HEK293 (cell line): ENCODE results near the gene SIK3.

Experiments
- GLIS1 ChIP-seq: fragments of 450-650 bp; formaldehyde crosslinking; IDR thresholded peaks from 2 replicates; pipeline ENCODE4 v1.5.1; 2016; ENCODE audit warnings: missing biosample characterization, missing genetic modification characterization
- KLF17 ChIP-seq: fragments of 450-650 bp; formaldehyde crosslinking; IDR thresholded peaks from 2 replicates; pipeline ENCODE4 v1.5.1; 2016; ENCODE audit warnings: missing biosample characterization, missing genetic modification characterization
- KLF8 ChIP-seq: fragments of 450-650 bp; formaldehyde crosslinking; IDR thresholded peaks from 2 replicates; pipeline ENCODE4 v1.5.1; 2016; ENCODE audit warnings: missing biosample characterization, missing genetic modification characterization
- SCRT2 ChIP-seq: fragments of 450-650 bp; formaldehyde crosslinking; IDR thresholded peaks from 2 replicates; pipeline ENCODE4 v1.5.1; 2016; ENCODE audit warnings: missing biosample characterization, missing genetic modification characterization
- ZBTB10 ChIP-seq: fragments of 450-650 bp; formaldehyde crosslinking; IDR thresholded peaks from 2 replicates; pipeline ENCODE4 v1.5.1; 2016; ENCODE audit warnings: missing biosample characterization, missing genetic modification characterization
- ZBTB48 ChIP-seq: fragments of 450-650 bp; formaldehyde crosslinking; IDR thresholded peaks from 2 replicates; pipeline ENCODE4 v1.5.1; 2016; ENCODE audit warnings: missing biosample characterization, missing genetic modification characterization
- ZBTB7A ChIP-seq: fragments of 450-650 bp; formaldehyde crosslinking; IDR thresholded peaks from 2 replicates; pipeline ENCODE4 v1.5.1; 2016; ENCODE audit warnings: low read depth, missing biosample characterization, missing genetic modification characterization
- ZNF132 ChIP-seq: fragments of 450-650 bp; formaldehyde crosslinking; IDR thresholded peaks from 2 replicates; pipeline ENCODE4 v1.5.1; 2017; ENCODE audit warnings: missing biosample characterization, missing genetic modification characterization, borderline replicate concordance
- ZNF169 ChIP-seq: fragments of 450-650 bp; formaldehyde crosslinking; IDR thresholded peaks from 2 replicates; pipeline ENCODE4 v1.5.1; 2016; ENCODE audit warnings: missing biosample characterization, missing genetic modification characterization
- ZNF214 ChIP-seq: fragments of 450-650 bp; formaldehyde crosslinking; IDR thresholded peaks from 2 replicates; pipeline ENCODE4 v1.5.1; 2017; ENCODE audit warnings: missing biosample characterization, mild to moderate bottlenecking, missing genetic modification characterization, borderline replicate concordance
- ZNF362 ChIP-seq: fragments of 450-650 bp; formaldehyde crosslinking; IDR thresholded peaks from 2 replicates; pipeline ENCODE4 v1.5.1; 2016; ENCODE audit warnings: missing biosample characterization, missing genetic modification characterization
- ZNF48 ChIP-seq: fragments of 450-650 bp; formaldehyde crosslinking; IDR thresholded peaks from 2 replicates; pipeline ENCODE4 v1.5.1; 2016; ENCODE audit warnings: missing biosample characterization, missing genetic modification characterization
- ZNF510 ChIP-seq: fragments of 450-650 bp; formaldehyde crosslinking; IDR thresholded peaks from 2 replicates; pipeline ENCODE4 v1.5.1; 2018; ENCODE audit warnings: mild to moderate bottlenecking, missing genetic modification characterization, missing biosample characterization; ENCODE audit not compliant: insufficient replicate concordance
- ZNF555 ChIP-seq: fragments of 450-650 bp; formaldehyde crosslinking; conservative IDR thresholded peaks from 2 replicates; pipeline ENCODE4 v1.5.1; 2017; ENCODE audit warnings: missing biosample characterization, mild to moderate bottlenecking, missing genetic modification characterization, inconsistent platforms
- ZNF596 ChIP-seq: fragments of 450-650 bp; IDR thresholded peaks from 2 replicates; pipeline ENCODE4 v1.5.0; 2018; ENCODE audit warnings: missing biosample characterization, mild to moderate bottlenecking, missing genetic modification characterization, moderate library complexity
- ZNF626 ChIP-seq: fragments of 450-650 bp; sonication (Bioruptor Pico); formaldehyde crosslinking; IDR thresholded peaks from 2 replicates; pipeline ENCODE4 v1.5.1; 2018; ENCODE audit warnings: missing biosample characterization, missing genetic modification characterization, inconsistent platforms
- ZNF701 ChIP-seq: fragments of 450-650 bp; formaldehyde crosslinking; IDR thresholded peaks from 2 replicates; pipeline ENCODE4 v1.5.1; 2016; ENCODE audit warnings: missing biosample characterization, missing genetic modification characterization
- ZNF776 ChIP-seq: fragments of 450-650 bp; formaldehyde crosslinking; IDR thresholded peaks from 2 replicates; pipeline ENCODE4 v1.5.0; 2017; ENCODE audit warnings: missing biosample characterization, missing genetic modification characterization, borderline replicate concordance
- TF ChIP-seq, protein P1 (sequence below): fragments of 450-650 bp; formaldehyde crosslinking; IDR thresholded peaks from 2 replicates; pipeline ENCODE4 v1.5.1; 2016; ENCODE audit warnings: missing biosample characterization, missing genetic modification characterization
- TF ChIP-seq, protein P2 (sequence below): fragments of 450-650 bp; formaldehyde crosslinking; IDR thresholded peaks from 2 replicates; pipeline ENCODE4 v1.5.1; 2017; ENCODE audit warnings: missing biosample characterization, mild to moderate bottlenecking, missing genetic modification characterization, moderate library complexity
- TF ChIP-seq, protein P3 (sequence below): fragments of 450-650 bp; formaldehyde crosslinking; optimal IDR thresholded peaks from 2 replicates; pipeline ENCODE3; 2016; ENCODE audit warnings: missing biosample characterization, mild to moderate bottlenecking, missing genetic modification characterization
- TF ChIP-seq, protein P4 (sequence below): fragments of 450-650 bp; formaldehyde crosslinking; IDR thresholded peaks from 2 replicates; pipeline ENCODE4 v1.5.1; 2016; ENCODE audit warnings: missing biosample characterization, missing genetic modification characterization, borderline replicate concordance
- TF ChIP-seq, protein P5 (sequence below): fragments of 450-650 bp; formaldehyde crosslinking; IDR thresholded peaks from 2 replicates; pipeline ENCODE4 v1.5.1; 2016; ENCODE audit warnings: missing biosample characterization, missing genetic modification characterization

The SIK3 gene

GRCh38 chr11:117144477-117145392 lies 46.5 kb upstream of the SIK3 start (continued):
- TF ChIP-seq, protein P1, sequence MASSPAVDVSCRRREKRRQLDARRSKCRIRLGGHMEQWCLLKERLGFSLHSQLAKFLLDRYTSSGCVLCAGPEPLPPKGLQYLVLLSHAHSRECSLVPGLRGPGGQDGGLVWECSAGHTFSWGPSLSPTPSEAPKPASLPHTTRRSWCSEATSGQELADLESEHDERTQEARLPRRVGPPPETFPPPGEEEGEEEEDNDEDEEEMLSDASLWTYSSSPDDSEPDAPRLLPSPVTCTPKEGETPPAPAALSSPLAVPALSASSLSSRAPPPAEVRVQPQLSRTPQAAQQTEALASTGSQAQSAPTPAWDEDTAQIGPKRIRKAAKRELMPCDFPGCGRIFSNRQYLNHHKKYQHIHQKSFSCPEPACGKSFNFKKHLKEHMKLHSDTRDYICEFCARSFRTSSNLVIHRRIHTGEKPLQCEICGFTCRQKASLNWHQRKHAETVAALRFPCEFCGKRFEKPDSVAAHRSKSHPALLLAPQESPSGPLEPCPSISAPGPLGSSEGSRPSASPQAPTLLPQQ (tag by site-specific recombination), result peak; percentile 95
- TF ChIP-seq ZNF596 (tag by site-specific recombination) (0 out of 2 replicates have a peak, but pooled peaks have one; percentile 2), KLF8 (no peak; the same call in 1 of the 2 replicates), ZNF214 (no peak), ZNF776 (tag by site-specific recombination) (no peak), KLF17 (tag by site-specific recombination) (no peak), ZNF555 (tag by site-specific recombination) (no peak), ZNF510 (tag by site-specific recombination) (no peak), ZBTB48 (tag by site-specific recombination) (no peak), ZNF132 (no peak), ZNF48 (no peak), ZBTB7A (tag by site-specific recombination) (no peak), SCRT2 (tag by site-specific recombination) (peak; percentile 74), GLIS1 (no peak), ZNF169 (tag by site-specific recombination) (no peak), ZNF626 (tag by site-specific recombination) (no peak), ZBTB10 (no peak), ZNF362 (tag by site-specific recombination) (no peak), ZNF701 (tag by site-specific recombination) (no peak)
- TF ChIP-seq, protein P2, sequence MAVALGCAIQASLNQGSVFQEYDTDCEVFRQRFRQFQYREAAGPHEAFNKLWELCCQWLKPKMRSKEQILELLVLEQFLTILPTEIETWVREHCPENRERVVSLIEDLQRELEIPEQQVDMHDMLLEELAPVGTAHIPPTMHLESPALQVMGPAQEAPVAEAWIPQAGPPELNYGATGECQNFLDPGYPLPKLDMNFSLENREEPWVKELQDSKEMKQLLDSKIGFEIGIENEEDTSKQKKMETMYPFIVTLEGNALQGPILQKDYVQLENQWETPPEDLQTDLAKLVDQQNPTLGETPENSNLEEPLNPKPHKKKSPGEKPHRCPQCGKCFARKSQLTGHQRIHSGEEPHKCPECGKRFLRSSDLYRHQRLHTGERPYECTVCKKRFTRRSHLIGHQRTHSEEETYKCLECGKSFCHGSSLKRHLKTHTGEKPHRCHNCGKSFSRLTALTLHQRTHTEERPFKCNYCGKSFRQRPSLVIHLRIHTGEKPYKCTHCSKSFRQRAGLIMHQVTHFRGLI (tag by site-specific recombination), result peak; percentile 83
- TF ChIP-seq, protein P3, sequence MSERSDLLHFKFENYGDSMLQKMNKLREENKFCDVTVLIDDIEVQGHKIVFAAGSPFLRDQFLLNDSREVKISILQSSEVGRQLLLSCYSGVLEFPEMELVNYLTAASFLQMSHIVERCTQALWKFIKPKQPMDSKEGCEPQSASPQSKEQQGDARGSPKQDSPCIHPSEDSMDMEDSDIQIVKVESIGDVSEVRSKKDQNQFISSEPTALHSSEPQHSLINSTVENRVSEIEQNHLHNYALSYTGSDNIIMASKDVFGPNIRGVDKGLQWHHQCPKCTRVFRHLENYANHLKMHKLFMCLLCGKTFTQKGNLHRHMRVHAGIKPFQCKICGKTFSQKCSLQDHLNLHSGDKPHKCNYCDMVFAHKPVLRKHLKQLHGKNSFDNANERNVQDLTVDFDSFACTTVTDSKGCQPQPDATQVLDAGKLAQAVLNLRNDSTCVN, result peak; percentile 71
- TF ChIP-seq, protein P4, sequence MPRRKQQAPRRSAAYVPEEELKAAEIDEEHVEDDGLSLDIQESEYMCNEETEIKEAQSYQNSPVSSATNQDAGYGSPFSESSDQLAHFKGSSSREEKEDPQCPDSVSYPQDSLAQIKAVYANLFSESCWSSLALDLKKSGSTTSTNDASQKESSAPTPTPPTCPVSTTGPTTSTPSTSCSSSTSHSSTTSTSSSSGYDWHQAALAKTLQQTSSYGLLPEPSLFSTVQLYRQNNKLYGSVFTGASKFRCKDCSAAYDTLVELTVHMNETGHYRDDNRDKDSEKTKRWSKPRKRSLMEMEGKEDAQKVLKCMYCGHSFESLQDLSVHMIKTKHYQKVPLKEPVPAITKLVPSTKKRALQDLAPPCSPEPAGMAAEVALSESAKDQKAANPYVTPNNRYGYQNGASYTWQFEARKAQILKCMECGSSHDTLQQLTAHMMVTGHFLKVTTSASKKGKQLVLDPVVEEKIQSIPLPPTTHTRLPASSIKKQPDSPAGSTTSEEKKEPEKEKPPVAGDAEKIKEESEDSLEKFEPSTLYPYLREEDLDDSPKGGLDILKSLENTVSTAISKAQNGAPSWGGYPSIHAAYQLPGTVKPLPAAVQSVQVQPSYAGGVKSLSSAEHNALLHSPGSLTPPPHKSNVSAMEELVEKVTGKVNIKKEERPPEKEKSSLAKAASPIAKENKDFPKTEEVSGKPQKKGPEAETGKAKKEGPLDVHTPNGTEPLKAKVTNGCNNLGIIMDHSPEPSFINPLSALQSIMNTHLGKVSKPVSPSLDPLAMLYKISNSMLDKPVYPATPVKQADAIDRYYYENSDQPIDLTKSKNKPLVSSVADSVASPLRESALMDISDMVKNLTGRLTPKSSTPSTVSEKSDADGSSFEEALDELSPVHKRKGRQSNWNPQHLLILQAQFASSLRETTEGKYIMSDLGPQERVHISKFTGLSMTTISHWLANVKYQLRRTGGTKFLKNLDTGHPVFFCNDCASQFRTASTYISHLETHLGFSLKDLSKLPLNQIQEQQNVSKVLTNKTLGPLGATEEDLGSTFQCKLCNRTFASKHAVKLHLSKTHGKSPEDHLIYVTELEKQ (tag by site-specific recombination), result no peak
- TF ChIP-seq, protein P5, sequence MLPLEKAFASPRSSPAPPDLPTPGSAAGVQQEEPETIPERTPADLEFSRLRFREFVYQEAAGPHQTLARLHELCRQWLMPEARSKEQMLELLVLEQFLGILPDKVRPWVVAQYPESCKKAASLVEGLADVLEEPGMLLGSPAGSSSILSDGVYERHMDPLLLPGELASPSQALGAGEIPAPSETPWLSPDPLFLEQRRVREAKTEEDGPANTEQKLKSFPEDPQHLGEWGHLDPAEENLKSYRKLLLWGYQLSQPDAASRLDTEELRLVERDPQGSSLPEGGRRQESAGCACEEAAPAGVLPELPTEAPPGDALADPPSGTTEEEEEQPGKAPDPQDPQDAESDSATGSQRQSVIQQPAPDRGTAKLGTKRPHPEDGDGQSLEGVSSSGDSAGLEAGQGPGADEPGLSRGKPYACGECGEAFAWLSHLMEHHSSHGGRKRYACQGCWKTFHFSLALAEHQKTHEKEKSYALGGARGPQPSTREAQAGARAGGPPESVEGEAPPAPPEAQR, result no peak
